ENCODE data around the gene KCNN3.

Gene KCNN3

GRCh38 chr1:154791292-154792166 lies 78.6 kb downstream of the KCNN3 start:
- DNase-seq (ENCODE audit: low spot score), result no peak

GRCh38 chr1:154788886-154789285 lies 81.2 kb downstream of the KCNN3 start:
- no peak for DNase-seq (ENCODE audit: low spot score)

GRCh38 chr1:154788110-154788870 lies 81.8 kb downstream of the KCNN3 start:
- no peak for DNase-seq (ENCODE audit: low spot score)

- DNase-seq (ENCODE audit: low spot score), result no peak
Measured at GRCh38 chr1:154786804-154787570, 83.1 kb downstream of the KCNN3 start.

GRCh38 chr1:154784924-154785531 lies 85.1 kb downstream of the KCNN3 start:
- no peak for DNase-seq (ENCODE audit: low spot score)

- no peak for DNase-seq (ENCODE audit: low spot score)
Measured at GRCh38 chr1:154784416-154784815, 85.7 kb downstream of the KCNN3 start.

GRCh38 chr1:154783976-154784375 lies 86.1 kb downstream of the KCNN3 start:
- DNase-seq (ENCODE audit: low spot score), result no peak

GRCh38 chr1:154780541-154780940 lies 89.5 kb downstream of the KCNN3 start:
- no peak for DNase-seq (ENCODE audit: low spot score)

- DNase-seq (ENCODE audit: low spot score), result no peak
Measured at GRCh38 chr1:154779551-154780189, 90.4 kb downstream of the KCNN3 start.

- no peak for DNase-seq (ENCODE audit: low spot score)
Measured at GRCh38 chr1:154778944-154779343, 91.1 kb downstream of the KCNN3 start.

GRCh38 chr1:154778275-154778674 lies 91.8 kb downstream of the KCNN3 start:
- DNase-seq (ENCODE audit: low spot score), result no peak

- no peak for DNase-seq (ENCODE audit: low spot score)
Measured at GRCh38 chr1:154777781-154778180, 92.3 kb downstream of the KCNN3 start.

- no peak for DNase-seq (ENCODE audit: low spot score)
Measured at GRCh38 chr1:154777154-154777553, 92.9 kb downstream of the KCNN3 start.

GRCh38 chr1:154775621-154776605 lies 94.2 kb downstream of the KCNN3 start:
- no peak for DNase-seq (ENCODE audit: low spot score)

GRCh38 chr1:154774175-154774855 lies 95.8 kb downstream of the KCNN3 start:
- no peak for DNase-seq (ENCODE audit: low spot score)

- no peak for DNase-seq (ENCODE audit: low spot score)
Measured at GRCh38 chr1:154773551-154773950, 96.5 kb downstream of the KCNN3 start.

- no peak for DNase-seq (ENCODE audit: low spot score)
Measured at GRCh38 chr1:154772606-154773506, 97.2 kb downstream of the KCNN3 start.

- no peak for DNase-seq (ENCODE audit: low spot score)
Measured at GRCh38 chr1:154772056-154772455, 98.0 kb downstream of the KCNN3 start.

All from AG08396 (cell line).